Breast epithelium (tissue), 3 donors: ENCODE results near the gene RNASET2.

ENCODE experiments used
- POLR2A ChIP-seq: fragments of 450-650 bp; IDR thresholded peaks from one replicate; pipeline ENCODE4 v1.6.1; 2016; ENCODE audit warnings: antibody characterized with exemption, mild to moderate bottlenecking, moderate library complexity
- POLR2AphosphoS5 ChIP-seq, 3 donors: sonication (generic); formaldehyde crosslinking; IDR thresholded peaks; one replicate each; pipeline ENCODE4 v1.6.1; 2017; ENCODE audit warnings: antibody characterized with exemption in 3 of 3
- TF ChIP-seq, protein P1 (sequence below), 3 donors: fragments of 450-650 bp; IDR thresholded peaks; one replicate each; pipeline ENCODE4 v1.5.1; 2016 to 2017; ENCODE audit warnings: antibody characterized with exemption in 3 of 3, mild to moderate bottlenecking in 3 of 3, moderate library complexity in 3 of 3

DNA sequence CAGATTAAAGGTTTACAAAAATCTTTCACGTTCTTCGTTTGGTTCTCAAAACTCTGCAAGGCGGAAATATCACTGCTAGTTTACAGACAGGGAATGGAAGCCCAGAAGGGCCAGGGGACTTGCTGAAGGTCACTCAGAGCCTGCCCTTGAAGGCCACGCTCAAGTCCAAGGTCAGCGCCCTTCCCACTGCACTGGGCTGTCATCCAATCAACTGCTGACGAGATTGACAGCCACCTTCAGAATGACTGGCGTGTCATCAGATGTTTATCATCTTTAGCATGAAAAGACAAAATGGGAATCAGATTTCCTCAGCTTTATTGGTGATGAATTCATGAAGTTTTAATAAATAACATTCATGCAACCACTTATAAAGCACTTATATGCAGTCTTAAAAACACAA, 16.5 kb downstream of the RNASET2 start:
- TF ChIP-seq, protein P1, sequence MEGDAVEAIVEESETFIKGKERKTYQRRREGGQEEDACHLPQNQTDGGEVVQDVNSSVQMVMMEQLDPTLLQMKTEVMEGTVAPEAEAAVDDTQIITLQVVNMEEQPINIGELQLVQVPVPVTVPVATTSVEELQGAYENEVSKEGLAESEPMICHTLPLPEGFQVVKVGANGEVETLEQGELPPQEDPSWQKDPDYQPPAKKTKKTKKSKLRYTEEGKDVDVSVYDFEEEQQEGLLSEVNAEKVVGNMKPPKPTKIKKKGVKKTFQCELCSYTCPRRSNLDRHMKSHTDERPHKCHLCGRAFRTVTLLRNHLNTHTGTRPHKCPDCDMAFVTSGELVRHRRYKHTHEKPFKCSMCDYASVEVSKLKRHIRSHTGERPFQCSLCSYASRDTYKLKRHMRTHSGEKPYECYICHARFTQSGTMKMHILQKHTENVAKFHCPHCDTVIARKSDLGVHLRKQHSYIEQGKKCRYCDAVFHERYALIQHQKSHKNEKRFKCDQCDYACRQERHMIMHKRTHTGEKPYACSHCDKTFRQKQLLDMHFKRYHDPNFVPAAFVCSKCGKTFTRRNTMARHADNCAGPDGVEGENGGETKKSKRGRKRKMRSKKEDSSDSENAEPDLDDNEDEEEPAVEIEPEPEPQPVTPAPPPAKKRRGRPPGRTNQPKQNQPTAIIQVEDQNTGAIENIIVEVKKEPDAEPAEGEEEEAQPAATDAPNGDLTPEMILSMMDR (IDR thresholded peaks at IDR 0.05) = no peak
- TF ChIP-seq POLR2AphosphoS5 (IDR thresholded peaks at IDR 0.05) (no peak), POLR2A (no peak)
